ENCODE measurements around the gene GRIK3. TPM values are rescaled to one million over a fixed set of nuclear protein-coding genes. Genes with fewer than 3 reads are reported as not detected.
A peak's percentile ranks its signal among the peaks of the same experiment; 100 is the strongest.

GRIK3 gene
- total and polyA plus RNA-seq, 2 experiments from 2014 or later = 0.31 to 2.9 TPM

DNA sequence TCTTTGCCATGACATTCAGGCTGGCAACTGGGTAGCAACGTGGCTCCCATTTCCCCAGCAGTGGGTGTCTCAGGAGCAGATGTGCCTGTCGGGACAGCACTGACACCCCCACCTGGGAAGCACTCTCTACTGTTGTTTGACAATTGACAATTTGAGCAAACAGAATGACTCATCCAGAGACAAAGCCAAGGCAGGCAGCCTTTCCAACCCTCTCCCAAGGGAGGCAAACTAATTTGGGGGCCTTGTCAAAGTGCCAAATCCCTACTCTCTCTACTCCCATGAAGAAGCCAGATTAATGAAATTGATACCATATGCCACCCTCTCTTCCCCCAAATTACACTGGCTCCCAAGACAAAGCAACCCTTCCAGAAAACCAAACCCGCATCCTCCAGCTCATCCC, 65.6 kb downstream of the GRIK3 start (continued):
- TF ChIP-seq, protein P1, sequence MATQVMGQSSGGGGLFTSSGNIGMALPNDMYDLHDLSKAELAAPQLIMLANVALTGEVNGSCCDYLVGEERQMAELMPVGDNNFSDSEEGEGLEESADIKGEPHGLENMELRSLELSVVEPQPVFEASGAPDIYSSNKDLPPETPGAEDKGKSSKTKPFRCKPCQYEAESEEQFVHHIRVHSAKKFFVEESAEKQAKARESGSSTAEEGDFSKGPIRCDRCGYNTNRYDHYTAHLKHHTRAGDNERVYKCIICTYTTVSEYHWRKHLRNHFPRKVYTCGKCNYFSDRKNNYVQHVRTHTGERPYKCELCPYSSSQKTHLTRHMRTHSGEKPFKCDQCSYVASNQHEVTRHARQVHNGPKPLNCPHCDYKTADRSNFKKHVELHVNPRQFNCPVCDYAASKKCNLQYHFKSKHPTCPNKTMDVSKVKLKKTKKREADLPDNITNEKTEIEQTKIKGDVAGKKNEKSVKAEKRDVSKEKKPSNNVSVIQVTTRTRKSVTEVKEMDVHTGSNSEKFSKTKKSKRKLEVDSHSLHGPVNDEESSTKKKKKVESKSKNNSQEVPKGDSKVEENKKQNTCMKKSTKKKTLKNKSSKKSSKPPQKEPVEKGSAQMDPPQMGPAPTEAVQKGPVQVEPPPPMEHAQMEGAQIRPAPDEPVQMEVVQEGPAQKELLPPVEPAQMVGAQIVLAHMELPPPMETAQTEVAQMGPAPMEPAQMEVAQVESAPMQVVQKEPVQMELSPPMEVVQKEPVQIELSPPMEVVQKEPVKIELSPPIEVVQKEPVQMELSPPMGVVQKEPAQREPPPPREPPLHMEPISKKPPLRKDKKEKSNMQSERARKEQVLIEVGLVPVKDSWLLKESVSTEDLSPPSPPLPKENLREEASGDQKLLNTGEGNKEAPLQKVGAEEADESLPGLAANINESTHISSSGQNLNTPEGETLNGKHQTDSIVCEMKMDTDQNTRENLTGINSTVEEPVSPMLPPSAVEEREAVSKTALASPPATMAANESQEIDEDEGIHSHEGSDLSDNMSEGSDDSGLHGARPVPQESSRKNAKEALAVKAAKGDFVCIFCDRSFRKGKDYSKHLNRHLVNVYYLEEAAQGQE (IDR thresholded peaks at IDR 0.05; ENCODE audit: unreplicated experiment) = no peak
- TF ChIP-seq CREB1 (CRISPR knock-in tag; IDR thresholded peaks at IDR 0.05; ENCODE audit: low read depth) = no peak
- TF ChIP-seq JUNB (IDR thresholded peaks at IDR 0.05; ENCODE audit: unreplicated experiment) = no peak
- TF ChIP-seq, protein P2, sequence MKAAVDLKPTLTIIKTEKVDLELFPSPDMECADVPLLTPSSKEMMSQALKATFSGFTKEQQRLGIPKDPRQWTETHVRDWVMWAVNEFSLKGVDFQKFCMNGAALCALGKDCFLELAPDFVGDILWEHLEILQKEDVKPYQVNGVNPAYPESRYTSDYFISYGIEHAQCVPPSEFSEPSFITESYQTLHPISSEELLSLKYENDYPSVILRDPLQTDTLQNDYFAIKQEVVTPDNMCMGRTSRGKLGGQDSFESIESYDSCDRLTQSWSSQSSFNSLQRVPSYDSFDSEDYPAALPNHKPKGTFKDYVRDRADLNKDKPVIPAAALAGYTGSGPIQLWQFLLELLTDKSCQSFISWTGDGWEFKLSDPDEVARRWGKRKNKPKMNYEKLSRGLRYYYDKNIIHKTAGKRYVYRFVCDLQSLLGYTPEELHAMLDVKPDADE (IDR thresholded peaks at IDR 0.05) = no peak
- TF ChIP-seq EZH2 (IDR thresholded peaks at IDR 0.05; ENCODE audit: low read depth, unreplicated experiment) = no peak
- TF ChIP-seq POLR2AphosphoS5 (IDR thresholded peaks at IDR 0.05; ENCODE audit: low read depth) = no peak
- no peak for TF ChIP-seq EZH2phosphoT487 (IDR thresholded peaks at IDR 0.05; ENCODE audit: unreplicated experiment)
- TF ChIP-seq ZNF331 (CRISPR knock-in tag; IDR thresholded peaks at IDR 0.05; ENCODE audit: low read depth) = no peak
- TF ChIP-seq NANOG (IDR thresholded peaks at IDR 0.05; ENCODE audit: borderline replicate concordance) = no peak
- TF ChIP-seq ZNF114 (CRISPR knock-in tag; IDR thresholded peaks at IDR 0.05) = no peak

DNA sequence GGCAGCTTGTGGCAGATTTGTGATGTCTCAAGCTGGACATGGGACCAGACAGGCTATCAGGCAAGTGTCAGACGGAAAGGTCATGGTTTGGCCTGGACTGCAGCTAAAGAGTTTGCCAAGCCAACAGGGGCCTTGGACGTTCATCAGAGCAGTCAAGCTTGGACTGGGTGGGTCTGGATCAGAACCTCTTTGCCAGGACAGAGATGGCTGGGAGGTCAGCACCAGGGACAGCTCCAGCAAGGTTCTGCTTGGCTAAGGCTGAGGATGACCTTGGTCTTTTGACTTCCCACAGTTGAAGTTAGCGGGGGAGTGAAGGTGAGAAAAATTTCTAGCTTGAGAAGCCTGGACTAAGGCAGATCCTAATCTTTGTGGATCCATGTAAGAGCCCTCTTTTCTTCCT, 68.1 kb downstream of the GRIK3 start:
- Histone ChIP-seq H3K27ac (ENCODE audit: low read depth) (no peak overlapping the region), H3F3A (replicated peaks; ENCODE audit: low read depth) (no peaks in the 10 kb centered on the region), H3K4me1 (ENCODE audit: insufficient read depth) (no peaks in the 10 kb centered on the region), H3K27me3 (ENCODE audit: insufficient read depth) (no peaks in the 10 kb centered on the region), H4K20me1 (replicated peaks; ENCODE audit: insufficient read depth) (no peaks in the 10 kb centered on the region), H3K9me2 (ENCODE audit: insufficient read depth) (peaks cover 6% of the 10 kb centered on the region; the same call in 1 of the 2 replicates), H3K4me2 (no peak overlapping the region), H3K36me3 (ENCODE audit: insufficient read depth) (no peaks in the 10 kb centered on the region), H3K79me2 (replicated peaks; ENCODE audit: insufficient read depth) (no peaks in the 10 kb centered on the region), H2AFZ (no peak overlapping the region), H3K4me3 (no peak overlapping the region)
- TF ChIP-seq, protein P1 (IDR thresholded peaks at IDR 0.05; ENCODE audit: unreplicated experiment) = peak; percentile 89
- no peak for TF ChIP-seq POLR2AphosphoS5 (IDR thresholded peaks at IDR 0.05; ENCODE audit: low read depth)
- no peaks in the 10 kb centered on the region for H3K27me3 Mint-ChIP-seq (ENCODE audit: insufficient read depth, low read depth, poor library complexity)
- peaks cover 10% of the 10 kb centered on the region; the same call in 2 of the 3 replicates for H3K4me1 Mint-ChIP-seq
- peak; percentile 70 for DNase-seq (ENCODE audit: low spot score)
- no peaks in the 10 kb centered on the region for H3K36me3 Mint-ChIP-seq (ENCODE audit: low read depth)
- H3K4me3 Mint-ChIP-seq = no peak overlapping the region
- H3K9me3 Mint-ChIP-seq = no peaks in the 10 kb centered on the region
- peak; percentile 90 for ATAC-seq
- no peak overlapping the region for H3K27ac Mint-ChIP-seq
